GM23338 (cell line): ENCODE data around the gene SLC49A4. TPM values are rescaled to one million over a fixed set of nuclear protein-coding genes. Genes with fewer than 3 reads are reported as not detected.

ENCODE experiments used
- ATAC-seq: fragments of 200-7000 bp; cut with Tn5 transposase; 3 replicates; pipeline ENCODE4 v1.9.1; 2020
- DNase-seq: peaks from one replicate; pipeline ENCODE4 v3.0.0-alpha.2; 2015; ENCODE audit warnings: low spot score
- H2AFZ ChIP-seq: fragments of 200-600 bp; sonication (generic); 2 replicates; pipeline ENCODE4 v1.8.0; 2016; ENCODE audit warnings: antibody characterized with exemption, mild to moderate bottlenecking, moderate library complexity
- H3F3A ChIP-seq: fragments of 200-600 bp; sonication (generic); replicated peaks from 2 replicates; pipeline ENCODE4 v1.8.0; 2017; ENCODE audit warnings: antibody characterized with exemption, mixed run types, low read depth
- H3K27ac ChIP-seq: fragments of 200-600 bp; sonication (generic); 2 replicates; pipeline ENCODE4 v1.6.1; 2016; ENCODE audit warnings: low read depth
- H3K27me3 ChIP-seq: fragments of 200-600 bp; sonication (generic); 2 replicates; pipeline ENCODE4 v1.8.0; 2016; ENCODE audit warnings: mild to moderate bottlenecking, mixed run types, moderate library complexity; ENCODE audit not compliant: insufficient read depth
- H3K36me3 ChIP-seq: fragments of 200-600 bp; sonication (generic); 2 replicates; pipeline ENCODE4 v1.8.0; 2016; ENCODE audit warnings: mild to moderate bottlenecking; ENCODE audit not compliant: insufficient read depth
- H3K4me1 ChIP-seq: fragments of 200-600 bp; sonication (generic); 2 replicates; pipeline ENCODE4 v1.8.0; 2016; ENCODE audit warnings: mild to moderate bottlenecking, moderate library complexity; ENCODE audit not compliant: insufficient read depth
- H3K4me2 ChIP-seq: fragments of 200-600 bp; sonication (generic); 2 replicates; pipeline ENCODE4 v1.7.1; 2017; ENCODE audit warnings: mixed run types
- H3K4me3 ChIP-seq: fragments of 200-600 bp; sonication (generic); 2 replicates; pipeline ENCODE4 v1.6.1; 2016; ENCODE audit warnings: mixed run types
- H3K79me2 ChIP-seq: fragments of 200-600 bp; sonication (generic); replicated peaks from 2 replicates; pipeline ENCODE4 v1.8.0; 2017; ENCODE audit warnings: mild to moderate bottlenecking; ENCODE audit not compliant: insufficient read depth
- H3K9me2 ChIP-seq: fragments of 200-600 bp; sonication (generic); 2 replicates; pipeline ENCODE4 v1.8.0; 2017; ENCODE audit not compliant: insufficient read depth
- H4K20me1 ChIP-seq: fragments of 200-600 bp; sonication (generic); replicated peaks from 2 replicates; pipeline ENCODE4 v1.8.0; 2017; ENCODE audit warnings: mild to moderate bottlenecking; ENCODE audit not compliant: insufficient read depth
- H3K27ac Mint-ChIP-seq: 2 replicates; pipeline ENCODE4 v1.8.0; 2020; ENCODE audit warnings: inconsistent platforms, mild to moderate bottlenecking, moderate library complexity, mixed read lengths
- H3K27me3 Mint-ChIP-seq: 3 replicates; pipeline ENCODE4 v1.8.0; 2022; ENCODE audit warnings: low read depth, mild to moderate bottlenecking, moderate library complexity, mixed read lengths, inconsistent platforms; ENCODE audit not compliant: insufficient read depth, poor library complexity
- H3K36me3 Mint-ChIP-seq: 3 replicates; pipeline ENCODE4 v1.8.0; 2021; ENCODE audit warnings: low read depth, mild to moderate bottlenecking, inconsistent platforms, moderate library complexity, mixed read lengths
- H3K4me1 Mint-ChIP-seq: 3 replicates; pipeline ENCODE4 v1.8.0; 2020; ENCODE audit warnings: mild to moderate bottlenecking, inconsistent platforms, mixed read lengths
- H3K4me3 Mint-ChIP-seq: 3 replicates; pipeline ENCODE4 v1.8.0; 2021; ENCODE audit warnings: moderate library complexity, mild to moderate bottlenecking, inconsistent platforms, mixed read lengths
- H3K9me3 Mint-ChIP-seq: 3 replicates; pipeline ENCODE4 v1.8.0; 2020; ENCODE audit warnings: moderate library complexity, mild to moderate bottlenecking, inconsistent platforms, mixed read lengths
- CREB1 ChIP-seq: fragments of 250-450 bp; sonication (Bioruptor Pico); IDR thresholded peaks from 2 replicates; pipeline ENCODE4 v1.5.0; 2020; ENCODE audit warnings: low read depth, mild to moderate bottlenecking, moderate library complexity
- EZH2phosphoT487 ChIP-seq: fragments of 200-600 bp; sonication (generic); IDR thresholded peaks from one replicate; pipeline ENCODE4 v1.8.1; 2018; ENCODE audit warnings: antibody characterized with exemption; ENCODE audit not compliant: unreplicated experiment
- JUNB ChIP-seq: IDR thresholded peaks from one replicate; pipeline ENCODE4 v1.6.1; 2016; ENCODE audit warnings: antibody characterized with exemption; ENCODE audit not compliant: unreplicated experiment
- NANOG ChIP-seq: IDR thresholded peaks from 2 replicates; pipeline ENCODE4 v1.6.1; 2016; ENCODE audit warnings: antibody characterized with exemption, borderline replicate concordance
- POLR2AphosphoS5 ChIP-seq: IDR thresholded peaks from 2 replicates; pipeline ENCODE4 v1.6.1; 2016; ENCODE audit warnings: antibody characterized with exemption, low read depth
- STAT1 ChIP-seq: IDR thresholded peaks from one replicate; pipeline ENCODE4 v1.6.1; 2016; ENCODE audit warnings: antibody characterized with exemption; ENCODE audit not compliant: unreplicated experiment
- ZNF114 ChIP-seq: fragments of 250-450 bp; sonication (Bioruptor Pico); IDR thresholded peaks from 2 replicates; pipeline ENCODE4 v1.5.0; 2020; ENCODE audit warnings: mild to moderate bottlenecking, moderate library complexity
- ZNF331 ChIP-seq: fragments of 250-450 bp; sonication (Bioruptor Pico); IDR thresholded peaks from 2 replicates; pipeline ENCODE4 v1.5.0; 2020; ENCODE audit warnings: low read depth, mild to moderate bottlenecking, moderate library complexity
- polyA plus RNA-seq: library from polyadenylated mRNA; unstranded; fragments of >200 nt; fragmentation: Nextera tagmentation; extraction: Ambion mirVana; gene quantifications from 2 replicates; pipeline ENCODE4 v1.2.1, GENCODE V29; 2016
- total RNA-seq: library from RNA; depleted of rRNA; stranded (reverse); fragments of >200 nt; shearing (Covaris generic); gene quantifications from 2 replicates; pipeline ENCODE4 v1.2.3, GENCODE V29; 2014
- TF ChIP-seq, protein P1 (sequence below): IDR thresholded peaks from one replicate; pipeline ENCODE4 v1.6.1; 2018; ENCODE audit warnings: antibody characterized with exemption; ENCODE audit not compliant: unreplicated experiment
- TF ChIP-seq, protein P2 (sequence below), 2 experiments: fragments of 200-600 bp in 1 of 2; sonication (generic) in 1 of 2; conservative IDR thresholded peaks; 2 replicates each; pipeline versions ENCODE4 v1.5.1 to v1.6.1; 2016 to 2017; ENCODE audit warnings: antibody characterized with exemption in 2 of 2, low read depth in 2 of 2, mild to moderate bottlenecking in 2 of 2, moderate library complexity in 1 of 2
- TF ChIP-seq, protein P3 (sequence below): IDR thresholded peaks from 2 replicates; pipeline ENCODE4 v1.6.1; 2016; ENCODE audit warnings: antibody characterized with exemption

SLC49A4 gene
- total and polyA plus RNA-seq, 2 experiments from 2014 or later: 3.7 to 16.8 TPM

DNA sequence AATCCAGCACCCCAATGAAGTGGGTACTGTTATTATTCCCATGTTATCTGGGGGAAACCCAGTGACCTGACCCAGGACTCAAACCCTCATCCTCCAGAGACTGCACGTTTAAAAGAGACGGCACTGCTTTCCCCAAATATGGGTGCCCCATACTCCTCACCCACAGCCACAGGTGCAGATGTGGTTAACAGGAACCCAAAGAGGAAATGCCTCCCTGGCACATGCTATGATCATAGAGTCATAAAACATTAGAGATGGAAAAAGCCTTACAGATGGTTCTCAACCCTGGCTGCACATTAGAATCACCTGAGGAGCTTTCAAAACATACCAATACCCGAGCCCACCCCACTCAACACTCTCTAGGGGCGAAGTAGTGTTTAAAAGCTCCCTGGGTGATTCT is 121.2 kb downstream of the SLC49A4 start (continued):
- TF ChIP-seq, protein P1, sequence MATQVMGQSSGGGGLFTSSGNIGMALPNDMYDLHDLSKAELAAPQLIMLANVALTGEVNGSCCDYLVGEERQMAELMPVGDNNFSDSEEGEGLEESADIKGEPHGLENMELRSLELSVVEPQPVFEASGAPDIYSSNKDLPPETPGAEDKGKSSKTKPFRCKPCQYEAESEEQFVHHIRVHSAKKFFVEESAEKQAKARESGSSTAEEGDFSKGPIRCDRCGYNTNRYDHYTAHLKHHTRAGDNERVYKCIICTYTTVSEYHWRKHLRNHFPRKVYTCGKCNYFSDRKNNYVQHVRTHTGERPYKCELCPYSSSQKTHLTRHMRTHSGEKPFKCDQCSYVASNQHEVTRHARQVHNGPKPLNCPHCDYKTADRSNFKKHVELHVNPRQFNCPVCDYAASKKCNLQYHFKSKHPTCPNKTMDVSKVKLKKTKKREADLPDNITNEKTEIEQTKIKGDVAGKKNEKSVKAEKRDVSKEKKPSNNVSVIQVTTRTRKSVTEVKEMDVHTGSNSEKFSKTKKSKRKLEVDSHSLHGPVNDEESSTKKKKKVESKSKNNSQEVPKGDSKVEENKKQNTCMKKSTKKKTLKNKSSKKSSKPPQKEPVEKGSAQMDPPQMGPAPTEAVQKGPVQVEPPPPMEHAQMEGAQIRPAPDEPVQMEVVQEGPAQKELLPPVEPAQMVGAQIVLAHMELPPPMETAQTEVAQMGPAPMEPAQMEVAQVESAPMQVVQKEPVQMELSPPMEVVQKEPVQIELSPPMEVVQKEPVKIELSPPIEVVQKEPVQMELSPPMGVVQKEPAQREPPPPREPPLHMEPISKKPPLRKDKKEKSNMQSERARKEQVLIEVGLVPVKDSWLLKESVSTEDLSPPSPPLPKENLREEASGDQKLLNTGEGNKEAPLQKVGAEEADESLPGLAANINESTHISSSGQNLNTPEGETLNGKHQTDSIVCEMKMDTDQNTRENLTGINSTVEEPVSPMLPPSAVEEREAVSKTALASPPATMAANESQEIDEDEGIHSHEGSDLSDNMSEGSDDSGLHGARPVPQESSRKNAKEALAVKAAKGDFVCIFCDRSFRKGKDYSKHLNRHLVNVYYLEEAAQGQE: no peak
- TF ChIP-seq CREB1 (CRISPR knock-in tag): no peak
- TF ChIP-seq ZNF331 (CRISPR knock-in tag): no peak
- TF ChIP-seq NANOG: no peak
- TF ChIP-seq JUNB: no peak

DNA sequence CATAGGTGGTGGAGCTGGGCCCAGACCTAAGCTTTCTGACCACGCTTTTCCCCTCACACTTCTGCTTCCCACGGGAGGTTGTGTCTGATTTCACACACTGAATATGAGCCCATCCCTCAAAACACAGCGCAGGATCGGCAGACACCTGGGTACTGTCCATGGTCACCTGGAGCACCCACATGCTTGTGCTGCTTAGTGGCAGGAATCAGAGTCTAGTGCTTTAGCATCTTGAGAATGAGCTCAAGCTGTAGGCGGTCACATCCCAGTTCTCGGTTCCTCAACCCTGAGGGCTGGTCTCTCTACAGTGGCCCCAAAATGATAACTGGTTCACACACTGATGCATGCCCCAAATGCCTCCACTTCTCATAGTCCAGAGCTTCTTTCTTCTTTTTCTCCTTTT is 121.7 kb downstream of the SLC49A4 start:
- Histone ChIP-seq H3K27me3 (peaks cover 22% of the 10 kb centered on the region), H3F3A (no peaks in the 10 kb centered on the region), H3K4me1 (no peaks in the 10 kb centered on the region), H2AFZ (no peak overlapping the region), H3K79me2 (no peaks in the 10 kb centered on the region), H3K27ac (no peak overlapping the region), H4K20me1 (no peaks in the 10 kb centered on the region), H3K9me2 (no peaks in the 10 kb centered on the region), H3K4me2 (no peak overlapping the region), H3K36me3 (no peaks in the 10 kb centered on the region), H3K4me3 (no peak overlapping the region)
- H3K27ac Mint-ChIP-seq: no peak overlapping the region
- ATAC-seq: no peak
- H3K4me1 Mint-ChIP-seq: no peaks in the 10 kb centered on the region
- H3K27me3 Mint-ChIP-seq: peaks cover 4% of the 10 kb centered on the region
- DNase-seq: no peak
- H3K36me3 Mint-ChIP-seq: peaks cover 2% of the 10 kb centered on the region; the same call in 1 of the 3 replicates
- no peaks in the 10 kb centered on the region for H3K9me3 Mint-ChIP-seq
- TF ChIP-seq, protein P2, sequence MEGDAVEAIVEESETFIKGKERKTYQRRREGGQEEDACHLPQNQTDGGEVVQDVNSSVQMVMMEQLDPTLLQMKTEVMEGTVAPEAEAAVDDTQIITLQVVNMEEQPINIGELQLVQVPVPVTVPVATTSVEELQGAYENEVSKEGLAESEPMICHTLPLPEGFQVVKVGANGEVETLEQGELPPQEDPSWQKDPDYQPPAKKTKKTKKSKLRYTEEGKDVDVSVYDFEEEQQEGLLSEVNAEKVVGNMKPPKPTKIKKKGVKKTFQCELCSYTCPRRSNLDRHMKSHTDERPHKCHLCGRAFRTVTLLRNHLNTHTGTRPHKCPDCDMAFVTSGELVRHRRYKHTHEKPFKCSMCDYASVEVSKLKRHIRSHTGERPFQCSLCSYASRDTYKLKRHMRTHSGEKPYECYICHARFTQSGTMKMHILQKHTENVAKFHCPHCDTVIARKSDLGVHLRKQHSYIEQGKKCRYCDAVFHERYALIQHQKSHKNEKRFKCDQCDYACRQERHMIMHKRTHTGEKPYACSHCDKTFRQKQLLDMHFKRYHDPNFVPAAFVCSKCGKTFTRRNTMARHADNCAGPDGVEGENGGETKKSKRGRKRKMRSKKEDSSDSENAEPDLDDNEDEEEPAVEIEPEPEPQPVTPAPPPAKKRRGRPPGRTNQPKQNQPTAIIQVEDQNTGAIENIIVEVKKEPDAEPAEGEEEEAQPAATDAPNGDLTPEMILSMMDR (conservative IDR thresholded peaks at IDR 0.05; ENCODE audit: low read depth in 2 of 2): no peak
- no peak for TF ChIP-seq NANOG
- no peak for TF ChIP-seq EZH2phosphoT487
- no peak for TF ChIP-seq JUNB
- no peak for TF ChIP-seq POLR2AphosphoS5
- TF ChIP-seq ZNF114: no peak
- no peak for TF ChIP-seq CREB1 (CRISPR knock-in tag)
- TF ChIP-seq, protein P3, sequence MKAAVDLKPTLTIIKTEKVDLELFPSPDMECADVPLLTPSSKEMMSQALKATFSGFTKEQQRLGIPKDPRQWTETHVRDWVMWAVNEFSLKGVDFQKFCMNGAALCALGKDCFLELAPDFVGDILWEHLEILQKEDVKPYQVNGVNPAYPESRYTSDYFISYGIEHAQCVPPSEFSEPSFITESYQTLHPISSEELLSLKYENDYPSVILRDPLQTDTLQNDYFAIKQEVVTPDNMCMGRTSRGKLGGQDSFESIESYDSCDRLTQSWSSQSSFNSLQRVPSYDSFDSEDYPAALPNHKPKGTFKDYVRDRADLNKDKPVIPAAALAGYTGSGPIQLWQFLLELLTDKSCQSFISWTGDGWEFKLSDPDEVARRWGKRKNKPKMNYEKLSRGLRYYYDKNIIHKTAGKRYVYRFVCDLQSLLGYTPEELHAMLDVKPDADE: no peak
- no peak for TF ChIP-seq STAT1
- H3K4me3 Mint-ChIP-seq: no peak overlapping the region
